Measurements from ENCODE around the gene ADARB2. TPM values are rescaled to one million over a fixed set of nuclear protein-coding genes. Genes with fewer than 3 reads are reported as not detected.

The ADARB2 gene
- total RNA-seq, 1 donor from 2014 or later: 1.2 TPM

DNA sequence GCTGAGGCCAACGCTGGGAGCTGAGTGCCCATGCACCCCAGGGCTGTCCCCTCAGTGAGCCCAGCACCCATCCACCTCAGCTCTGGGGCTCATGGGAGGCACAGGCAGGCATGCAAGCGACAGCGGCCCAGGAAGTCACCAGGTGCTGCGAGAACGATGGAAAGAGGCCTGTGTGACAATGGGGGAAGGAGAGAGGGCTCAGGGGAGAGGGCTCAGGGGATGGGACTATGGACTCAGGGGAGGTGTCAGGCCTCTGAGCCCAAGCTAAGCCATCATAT, 388.6 kb downstream of the ADARB2 start:
- ATAC-seq (no peak), DNase-seq (no peak)
- no peaks in the 10 kb centered on the region for H3K4me1 ChIP-seq
- H3K27me3 ChIP-seq: no peaks in the 10 kb centered on the region
- no peak overlapping the region for H3K27ac ChIP-seq
- H3K9me3 ChIP-seq: no peaks in the 10 kb centered on the region
- intact Hi-C loops (cut with DNase I): no loop called here
- no peaks in the 10 kb centered on the region for H3K36me3 ChIP-seq
- TF ChIP-seq, protein P1, sequence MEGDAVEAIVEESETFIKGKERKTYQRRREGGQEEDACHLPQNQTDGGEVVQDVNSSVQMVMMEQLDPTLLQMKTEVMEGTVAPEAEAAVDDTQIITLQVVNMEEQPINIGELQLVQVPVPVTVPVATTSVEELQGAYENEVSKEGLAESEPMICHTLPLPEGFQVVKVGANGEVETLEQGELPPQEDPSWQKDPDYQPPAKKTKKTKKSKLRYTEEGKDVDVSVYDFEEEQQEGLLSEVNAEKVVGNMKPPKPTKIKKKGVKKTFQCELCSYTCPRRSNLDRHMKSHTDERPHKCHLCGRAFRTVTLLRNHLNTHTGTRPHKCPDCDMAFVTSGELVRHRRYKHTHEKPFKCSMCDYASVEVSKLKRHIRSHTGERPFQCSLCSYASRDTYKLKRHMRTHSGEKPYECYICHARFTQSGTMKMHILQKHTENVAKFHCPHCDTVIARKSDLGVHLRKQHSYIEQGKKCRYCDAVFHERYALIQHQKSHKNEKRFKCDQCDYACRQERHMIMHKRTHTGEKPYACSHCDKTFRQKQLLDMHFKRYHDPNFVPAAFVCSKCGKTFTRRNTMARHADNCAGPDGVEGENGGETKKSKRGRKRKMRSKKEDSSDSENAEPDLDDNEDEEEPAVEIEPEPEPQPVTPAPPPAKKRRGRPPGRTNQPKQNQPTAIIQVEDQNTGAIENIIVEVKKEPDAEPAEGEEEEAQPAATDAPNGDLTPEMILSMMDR (IDR thresholded peaks at IDR 0.05): no peak
- no peak overlapping the region for H3K4me3 ChIP-seq

GRCh38 chr10:1347962-1348772, 389.2 kb downstream of the ADARB2 start:
- intact Hi-C loops (cut with DNase I): no loop called here
- Histone ChIP-seq H3K27me3 (no peaks in the 10 kb centered on the region), H3K4me1 (no peaks in the 10 kb centered on the region), H3K27ac (no peak overlapping the region), H3K4me3 (no peak overlapping the region), H3K9me3 (no peaks in the 10 kb centered on the region), H3K36me3 (no peaks in the 10 kb centered on the region)
- TF ChIP-seq, protein P1 (IDR thresholded peaks at IDR 0.05): no peak
- ATAC-seq (peak; percentile 36), DNase-seq (no peak)

DNA sequence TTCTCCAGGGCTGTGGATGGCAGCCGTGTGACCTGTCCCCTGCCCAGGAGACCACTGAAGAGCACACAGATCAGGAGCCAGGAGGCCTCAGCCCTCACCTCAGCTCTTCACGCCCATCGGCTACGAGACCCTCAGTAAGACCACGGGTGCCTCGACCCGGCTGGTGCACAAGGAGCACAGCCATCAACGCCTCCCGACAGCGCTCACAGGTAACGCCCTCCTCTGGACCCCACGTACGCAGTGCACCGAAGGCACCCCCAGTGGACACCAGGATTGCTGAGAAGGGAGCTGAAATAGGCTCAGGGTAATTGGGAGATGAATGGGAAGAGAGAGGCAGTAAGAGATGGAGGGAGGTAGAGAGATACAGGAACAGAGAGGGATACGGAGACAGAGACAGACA, 389.8 kb downstream of the ADARB2 start:
- no peaks in the 10 kb centered on the region for H3K4me1 ChIP-seq
- H3K27me3 ChIP-seq: no peaks in the 10 kb centered on the region
- no peaks in the 10 kb centered on the region for H3K9me3 ChIP-seq
- no peak for DNase-seq
- intact Hi-C loops (cut with DNase I): no loop called here
- H3K36me3 ChIP-seq: no peaks in the 10 kb centered on the region
- no peak for ATAC-seq
- no peak overlapping the region for H3K27ac ChIP-seq
- TF ChIP-seq, protein P1 (IDR thresholded peaks at IDR 0.05): no peak
- H3K4me3 ChIP-seq: no peak overlapping the region

DNA sequence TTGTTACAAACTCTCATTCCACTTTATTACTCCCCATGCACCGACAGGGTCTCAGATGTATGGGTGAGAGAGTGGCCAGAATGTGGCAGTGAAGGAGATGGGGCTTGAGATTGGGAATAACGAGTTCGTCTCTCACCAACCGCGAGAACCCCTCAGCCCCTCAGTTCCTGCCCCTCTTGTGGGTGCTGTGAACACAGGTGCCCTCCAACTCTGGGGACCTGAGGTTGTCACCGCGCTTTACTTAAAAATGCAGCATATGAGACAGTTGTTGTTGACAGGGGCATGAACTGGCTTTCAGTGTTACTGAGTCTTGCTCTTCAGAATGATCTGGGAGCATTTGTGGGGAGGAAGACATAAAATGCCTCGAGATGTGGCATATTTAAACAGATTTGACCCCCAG, 391.1 kb downstream of the ADARB2 start:
- Histone ChIP-seq H3K9me3 (no peaks in the 10 kb centered on the region), H3K36me3 (no peaks in the 10 kb centered on the region), H3K27ac (no peak overlapping the region), H3K4me1 (no peaks in the 10 kb centered on the region), H3K4me3 (no peak overlapping the region), H3K27me3 (no peaks in the 10 kb centered on the region)
- ATAC-seq: no peak
- intact Hi-C loops (cut with DNase I): no loop called here
- TF ChIP-seq, protein P1 (IDR thresholded peaks at IDR 0.05): no peak
- DNase-seq: no peak

DNA sequence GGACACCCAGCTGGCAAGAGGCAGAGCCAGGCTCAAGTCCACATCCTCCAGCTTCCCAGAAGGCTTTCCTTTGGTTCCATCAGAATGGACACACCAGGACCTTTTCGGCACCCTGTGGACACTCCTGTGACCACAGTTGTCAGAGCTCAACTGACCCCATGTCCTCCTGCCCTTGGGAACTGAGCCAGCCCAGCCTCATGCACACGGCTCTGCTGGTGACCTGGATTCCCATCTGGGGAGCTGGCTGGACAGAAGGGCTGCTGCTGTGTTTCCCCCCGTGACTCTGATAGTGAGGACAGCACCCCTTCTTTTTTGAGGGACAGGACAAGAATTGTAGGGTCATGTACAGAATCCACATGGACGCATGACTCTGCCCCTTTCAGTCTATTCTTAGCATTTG, 392.0 kb downstream of the ADARB2 start:
- Histone ChIP-seq H3K9me3 (no peaks in the 10 kb centered on the region), H3K27ac (no peak overlapping the region), H3K4me3 (no peak overlapping the region), H3K27me3 (no peaks in the 10 kb centered on the region), H3K36me3 (no peaks in the 10 kb centered on the region), H3K4me1 (no peaks in the 10 kb centered on the region)
- peak; percentile 8 for ATAC-seq
- intact Hi-C loops (cut with DNase I): no loop called here
- no peak for DNase-seq
- TF ChIP-seq, protein P1 (IDR thresholded peaks at IDR 0.05): no peak

DNA sequence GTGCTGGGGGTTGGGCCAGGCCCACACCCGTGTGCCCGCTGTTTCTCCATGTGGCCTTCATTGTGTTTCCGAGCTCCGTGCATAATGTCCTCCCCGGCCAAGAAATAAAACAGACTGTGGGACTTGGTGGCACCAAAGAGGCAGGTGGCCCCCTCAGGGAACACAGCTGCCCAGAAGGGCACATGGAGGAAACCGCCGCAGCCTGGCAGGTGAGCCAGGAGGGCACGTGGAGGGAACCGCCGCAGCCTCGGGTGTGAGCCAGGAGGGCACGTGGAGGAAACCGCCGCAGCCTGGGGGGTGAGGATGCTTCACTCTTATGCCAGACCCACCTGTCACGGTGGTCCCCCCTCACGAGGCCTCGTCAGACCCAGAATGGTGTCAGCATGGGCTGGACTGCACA, 392.5 kb downstream of the ADARB2 start:
- DNase-seq (no peak), ATAC-seq (peak; percentile 14)
- Histone ChIP-seq H3K27me3 (no peaks in the 10 kb centered on the region), H3K9me3 (no peaks in the 10 kb centered on the region), H3K36me3 (no peaks in the 10 kb centered on the region), H3K27ac (no peak overlapping the region), H3K4me3 (no peak overlapping the region), H3K4me1 (no peaks in the 10 kb centered on the region)
- TF ChIP-seq, protein P1 (IDR thresholded peaks at IDR 0.05): no peak
- intact Hi-C loops (cut with DNase I): no loop called here
